GM04504 (cell line): Measurements from ENCODE around the gene TNKS1BP1.
"Not testable (repeated sequence)": the region's sequence is repeated elsewhere in the genome, so short reads cannot be mapped to it uniquely, and the experiment has no call there.

Experiments used
- DNase-seq: peaks from one replicate; pipeline ENCODE4 v3.0.0-alpha.2; 2012; ENCODE audit warnings: low read depth

TNKS1BP1 gene

GRCh38 chr11:57353446-57353845, 28.7 kb upstream of the TNKS1BP1 start:
- no peak for DNase-seq

- DNase-seq, result no peak
Measured at GRCh38 chr11:57353036-57353435, 28.3 kb upstream of the TNKS1BP1 start.

GRCh38 chr11:57349491-57350274, 24.9 kb upstream of the TNKS1BP1 start:
- no peak for DNase-seq

DNA sequence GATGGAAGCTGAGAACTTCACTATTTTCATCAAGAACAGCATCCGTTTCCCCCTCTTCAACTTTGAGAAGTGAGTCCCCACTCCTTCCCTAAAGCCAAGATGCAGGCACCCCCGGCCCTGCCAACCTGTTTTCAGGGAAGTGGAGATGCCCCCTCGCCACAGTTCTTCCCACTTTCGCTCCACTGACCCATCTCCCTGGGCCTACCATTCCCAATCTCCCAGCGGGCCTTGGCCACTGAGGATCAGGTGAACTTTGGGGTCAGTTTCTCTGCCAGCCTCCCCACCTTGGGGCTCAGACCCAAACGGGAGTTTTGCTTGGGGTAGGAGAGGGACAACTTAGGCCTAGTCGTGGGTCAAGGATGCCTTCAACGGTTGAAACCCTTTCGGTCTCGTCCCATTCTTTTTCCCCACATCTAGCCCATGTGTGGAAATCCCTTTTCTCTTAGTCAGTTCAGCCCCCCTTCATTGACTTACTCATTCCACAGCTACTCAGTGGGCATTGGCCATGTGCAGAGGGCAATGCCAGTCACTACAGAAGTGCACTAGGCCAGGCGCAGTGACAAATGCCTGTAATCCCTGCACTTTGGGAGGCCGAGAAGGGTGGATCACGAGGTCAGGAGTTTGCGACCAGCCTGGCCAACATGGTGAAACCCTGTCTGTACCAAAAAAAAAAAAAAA, 24.0 kb upstream of the TNKS1BP1 start:
- DNase-seq, result no peak

- no peak for DNase-seq
Measured at GRCh38 chr11:57348052-57348451, 23.3 kb upstream of the TNKS1BP1 start.

- DNase-seq, result no peak
Measured at GRCh38 chr11:57347336-57347735, 22.6 kb upstream of the TNKS1BP1 start.

DNA sequence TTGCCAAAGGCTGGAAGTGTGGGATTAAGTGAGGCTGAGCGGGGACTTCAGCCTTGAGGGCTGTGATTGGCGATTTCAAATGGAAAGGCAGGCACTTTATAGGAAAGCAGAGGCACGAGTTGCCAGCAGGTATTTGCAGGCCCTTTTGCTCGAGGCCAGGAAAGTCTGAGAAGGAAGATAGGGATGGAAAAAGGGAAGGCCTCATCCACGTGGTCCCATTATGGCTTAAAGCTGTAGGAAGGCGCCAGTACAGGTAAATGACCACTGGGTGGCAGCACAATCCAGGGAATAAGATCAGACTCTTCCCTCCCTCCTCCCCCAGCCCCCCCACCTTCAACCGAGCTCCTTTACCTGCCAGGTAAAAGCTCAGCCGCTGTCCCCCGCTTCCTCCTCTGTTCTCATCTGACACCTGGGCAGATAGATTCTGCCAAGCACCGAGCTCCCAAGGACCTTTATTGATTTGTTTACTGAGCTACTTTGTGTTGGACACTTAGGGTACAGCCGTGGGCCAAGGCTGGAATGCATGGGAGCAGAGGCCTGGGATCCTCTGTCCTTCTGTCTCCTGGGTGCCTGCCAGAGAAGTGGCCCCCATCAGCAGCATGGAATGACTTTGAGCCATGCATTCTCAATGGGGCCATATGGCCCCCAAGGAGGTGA, 20.9 kb upstream of the TNKS1BP1 start:
- DNase-seq, result no peak

GRCh38 chr11:57344826-57345225, 20.1 kb upstream of the TNKS1BP1 start:
- no peak for DNase-seq

DNA sequence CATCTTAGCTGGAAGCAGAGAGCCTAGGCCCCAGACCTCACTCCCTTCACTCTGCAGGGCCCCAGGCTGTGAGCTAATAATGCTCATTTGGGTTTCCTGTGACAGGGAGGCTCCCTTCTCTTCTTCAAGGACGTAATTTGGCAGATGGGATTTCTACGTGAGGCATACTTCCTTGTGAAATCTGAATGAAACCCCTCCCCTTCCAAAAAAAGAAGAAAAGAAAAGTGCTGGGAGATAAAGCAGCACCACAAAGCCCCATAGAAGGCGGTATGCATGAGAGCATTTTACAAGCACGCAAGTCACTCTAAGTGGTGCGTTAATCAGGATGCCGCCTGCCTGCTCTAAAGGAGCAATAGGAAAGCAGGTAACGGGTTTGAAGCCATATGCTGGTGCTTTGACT, 19.1 kb upstream of the TNKS1BP1 start:
- DNase-seq, result no peak

GRCh38 chr11:57342702-57343101, 17.9 kb upstream of the TNKS1BP1 start:
- DNase-seq, result no peak

DNA sequence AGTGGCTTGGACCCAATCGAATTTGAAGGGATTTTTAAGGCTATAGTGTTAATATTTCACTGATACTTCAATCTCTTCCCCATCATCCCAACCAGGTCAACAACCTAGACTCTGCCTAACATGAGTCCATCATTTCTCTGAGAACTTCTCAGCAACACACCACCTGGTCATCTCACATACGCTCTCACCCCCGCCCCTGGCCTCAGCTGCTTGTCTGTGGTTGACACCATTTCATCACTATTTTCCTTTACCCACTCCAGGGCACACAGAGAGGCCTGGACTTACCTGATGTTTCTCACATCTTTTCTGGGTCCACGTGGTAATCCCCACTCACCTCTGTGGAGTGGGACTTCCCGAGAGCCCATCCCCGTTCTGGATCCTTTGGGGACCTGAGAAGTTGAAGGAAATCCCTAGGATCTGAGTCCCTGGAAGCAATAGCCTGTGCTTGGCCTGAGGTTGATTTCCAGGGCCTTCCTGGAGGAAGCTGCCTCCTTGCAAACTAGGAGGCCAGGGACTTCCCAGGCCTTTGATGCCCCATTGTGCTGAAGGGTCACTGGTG, 16.6 kb upstream of the TNKS1BP1 start:
- DNase-seq, result no peak

DNA sequence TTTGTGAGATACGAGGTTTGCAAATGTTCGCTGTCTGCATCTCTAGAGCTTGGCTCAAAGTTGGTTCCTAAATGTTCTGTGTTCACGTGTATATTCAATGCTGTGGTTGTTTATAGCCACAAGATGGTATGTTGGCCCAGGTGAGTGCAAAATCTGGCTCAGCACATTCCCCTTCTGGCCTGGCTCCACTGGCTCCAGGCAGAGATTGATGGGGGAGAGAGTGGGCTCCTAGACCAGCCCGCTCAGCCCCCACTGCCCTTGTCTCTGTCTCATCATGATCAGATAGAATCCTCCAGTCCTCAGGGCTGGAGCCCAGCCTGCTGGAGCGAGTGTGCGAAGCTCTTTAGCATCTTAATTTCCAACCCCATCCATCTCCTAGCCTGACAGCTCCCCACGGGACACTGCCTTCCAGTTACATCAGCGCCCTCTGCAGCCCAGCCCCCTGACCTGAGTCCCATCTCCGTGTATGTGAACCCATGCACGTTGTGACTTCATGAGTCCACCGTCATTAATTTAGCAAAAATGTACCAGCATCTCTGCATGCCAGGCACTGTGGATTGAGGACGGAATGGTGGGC, 15.4 kb upstream of the TNKS1BP1 start:
- DNase-seq, result no peak

DNA sequence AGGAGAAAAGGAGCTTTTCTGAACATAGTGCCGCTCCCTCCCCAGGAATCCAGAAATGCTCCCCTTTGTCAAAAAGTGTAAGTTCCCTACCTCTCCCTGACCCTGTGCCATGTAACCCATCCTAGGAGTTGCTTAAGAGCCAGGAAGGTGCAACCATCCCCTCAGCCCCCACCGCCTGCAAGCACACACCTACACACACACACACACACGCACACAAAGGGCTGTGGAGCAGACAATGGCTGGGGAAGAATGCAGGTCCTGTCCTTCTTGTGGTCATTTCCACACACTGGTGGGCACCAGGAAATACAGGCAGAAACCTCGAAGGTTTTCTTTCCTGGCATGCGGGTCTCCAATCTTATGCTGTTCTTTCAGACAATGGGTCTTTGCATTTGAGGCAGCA, 14.6 kb upstream of the TNKS1BP1 start:
- DNase-seq, result no peak

DNA sequence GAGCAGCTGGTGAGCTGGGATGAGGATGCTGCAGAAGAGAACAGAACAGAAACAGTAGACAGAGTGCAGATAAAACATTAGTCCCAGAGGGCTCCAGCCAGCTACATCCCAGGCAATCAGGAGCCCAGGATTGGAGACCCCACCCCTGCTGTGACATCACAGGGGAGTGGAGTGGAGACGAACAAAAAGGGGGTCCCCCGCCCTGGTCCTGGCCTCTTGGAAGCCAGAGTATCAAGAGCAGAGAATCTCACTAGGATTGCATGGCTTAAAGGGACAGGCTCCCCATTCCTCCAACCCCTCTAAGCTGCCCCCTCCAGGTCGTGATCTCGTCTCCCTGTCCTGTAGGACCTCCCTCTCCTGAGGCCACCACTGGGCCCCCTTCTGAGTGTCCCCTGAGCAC, 13.4 kb upstream of the TNKS1BP1 start, which contains the start of gene P2RX3:
TSS of gene P2RX3 (plus strand) at position 211 of the 400 bp plus-strand sequence. CDS start 199 bp downstream, outside the sequence.
- DNase-seq, result no peak

DNA sequence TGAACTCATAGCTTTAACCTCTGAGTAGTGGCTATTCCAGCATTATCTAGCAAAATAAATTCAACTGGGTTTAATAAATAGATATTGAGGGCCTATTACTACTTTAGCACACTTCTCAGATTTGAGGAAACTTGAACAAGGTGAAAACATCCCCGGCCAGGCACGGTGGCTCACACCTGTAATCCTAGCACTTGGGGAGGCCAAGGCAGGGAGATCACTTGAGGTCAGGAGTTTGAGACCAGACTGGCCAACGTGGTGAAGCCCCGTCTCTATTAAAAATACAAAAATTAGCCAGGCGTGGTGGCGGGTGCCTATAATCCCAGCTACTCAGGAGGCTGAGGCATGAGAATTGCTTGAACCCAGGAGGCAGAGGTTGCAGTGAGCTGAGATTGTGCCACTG, 12.1 kb upstream of the TNKS1BP1 start:
- not testable (repeated sequence) for DNase-seq

DNA sequence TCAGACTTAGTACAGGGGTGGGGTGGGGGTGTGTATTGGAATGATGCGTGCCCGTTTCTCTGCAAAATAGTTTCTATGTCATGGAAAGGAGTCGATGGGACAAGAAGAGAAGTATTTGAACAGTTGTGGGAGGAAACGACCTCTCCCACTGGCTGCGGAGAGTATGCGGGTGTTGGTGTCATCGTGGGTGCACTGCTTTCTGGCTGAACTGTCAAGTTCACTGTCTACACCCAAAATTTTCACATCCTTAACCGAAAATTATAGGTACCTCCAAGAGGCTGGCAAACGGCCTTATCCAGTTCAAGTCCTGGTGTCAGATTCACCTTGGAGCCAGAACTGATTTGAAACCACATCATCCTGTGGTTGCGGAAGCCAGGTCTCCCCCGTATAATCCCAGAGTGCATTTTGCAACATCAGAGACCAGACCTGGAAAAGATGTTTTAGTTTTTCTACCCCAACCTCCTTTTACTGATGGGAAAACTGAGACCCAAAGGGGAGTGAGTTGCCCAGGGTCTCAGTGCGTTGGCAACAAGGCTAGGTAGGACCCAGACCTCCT, 11.4 kb upstream of the TNKS1BP1 start:
- no peak for DNase-seq

GRCh38 chr11:57335343-57336110, 10.8 kb upstream of the TNKS1BP1 start, which contains the start of gene SSRP1:
Gene SSRP1, minus strand, starts transcription at chr11:57335892. Its CDS starts 771 bp downstream, at chr11:57335121.
- DNase-seq, result no peak

DNA sequence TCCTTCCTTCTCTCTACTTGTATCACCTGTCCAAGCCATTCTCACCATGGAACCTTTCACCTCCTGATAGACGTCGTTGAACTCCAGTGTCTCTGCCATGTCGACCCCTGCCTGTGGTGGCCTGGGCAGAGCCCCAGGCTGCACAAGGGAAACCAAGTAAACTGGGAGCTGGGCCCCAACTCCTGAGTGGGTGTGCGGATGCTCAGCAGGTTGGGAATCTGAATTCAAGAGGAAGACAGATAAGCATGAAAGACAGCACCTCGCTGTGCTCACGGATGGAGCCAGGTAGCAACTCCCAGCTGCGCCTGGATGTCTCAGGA, 10.2 kb upstream of the TNKS1BP1 start:
- DNase-seq, result no peak

GRCh38 chr11:57332694-57333440, 8.1 kb upstream of the TNKS1BP1 start:
- no peak for DNase-seq

- no peak for DNase-seq
Measured at GRCh38 chr11:57331720-57332119, 7.0 kb upstream of the TNKS1BP1 start.

- no peak for DNase-seq
Measured at GRCh38 chr11:57330029-57330428, 5.3 kb upstream of the TNKS1BP1 start.
